NB4 (cell line): ENCODE data around the gene SPPL3.

ENCODE experiments used
- DNase-seq: peaks from one replicate; pipeline ENCODE4 v3.0.0; 2010; ENCODE audit warnings: low read depth
- H3K4me3 ChIP-seq: one replicate; pipeline ENCODE4 v1.5.1; 2011; ENCODE audit warnings: mild to moderate bottlenecking, low read depth, low read length, moderate library complexity
- CTCF ChIP-seq: IDR thresholded peaks from one replicate; pipeline ENCODE4 v1.5.1; 2012; ENCODE audit warnings: low read depth, low read length
- MAX ChIP-seq: IDR thresholded peaks from 2 replicates; pipeline ENCODE4 v1.6.1; 2011; ENCODE audit warnings: low read depth, low read length
- MYC ChIP-seq: IDR thresholded peaks from 2 replicates; pipeline ENCODE4 v1.6.1; 2011; ENCODE audit warnings: low read depth, low read length
- POLR2A ChIP-seq: IDR thresholded peaks from 2 replicates; pipeline ENCODE4 v1.6.1; 2011; ENCODE audit warnings: mild to moderate bottlenecking; ENCODE audit not compliant: insufficient read length; ENCODE audit errors: extremely low read depth

Gene SPPL3

GRCh38 chr12:120933786-120934185 is 29.6 kb upstream of the SPPL3 start:
- DNase-seq = no peak
- TF ChIP-seq CTCF (no peak), MAX (no peak), MYC (no peak), POLR2A (no peak)

GRCh38 chr12:120932956-120933526 is 28.9 kb upstream of the SPPL3 start:
- TF ChIP-seq MYC (no peak), CTCF (no peak), POLR2A (no peak), MAX (no peak)
- no peak for DNase-seq
- H3K4me3 ChIP-seq = no peak overlapping the region

More at GRCh38 chr12:120933786-120934185, 29.6 kb upstream of the SPPL3 start:
- no peak overlapping the region for H3K4me3 ChIP-seq

- TF ChIP-seq MAX (no peak), CTCF (no peak), MYC (no peak), POLR2A (no peak)
- no peak overlapping the region for H3K4me3 ChIP-seq
- no peak for DNase-seq
These were observed 27.9 kb upstream of the SPPL3 start for GRCh38 chr12:120932058-120932457.

GRCh38 chr12:120930032-120930431 is 25.9 kb upstream of the SPPL3 start:
- TF ChIP-seq POLR2A (no peak), MYC (no peak), CTCF (no peak), MAX (no peak)
- no peak for DNase-seq
- no peak overlapping the region for H3K4me3 ChIP-seq

GRCh38 chr12:120928864-120929652 is 24.9 kb upstream of the SPPL3 start:
- TF ChIP-seq POLR2A = no peak
- no peak for TF ChIP-seq MAX
- TF ChIP-seq MYC = no peak
- no peak for TF ChIP-seq CTCF
- no peak for DNase-seq
- H3K4me3 ChIP-seq = no peak overlapping the region
